Dermis blood vessel endothelial cell (primary cell): ENCODE data around the gene TEPSIN. TPM values are rescaled to one million over a fixed set of nuclear protein-coding genes. Genes with fewer than 3 reads are reported as not detected.

Experiments
- DNase-seq: peaks from one replicate; pipeline ENCODE4 v3.0.0; 2010
- total RNA-seq: library from RNA; depleted of rRNA; stranded (reverse); fragments of >200 nt; gene quantifications from 2 replicates; pipeline ENCODE4 v1.2.3, GENCODE V29; 2014

TEPSIN gene
- total RNA-seq, 1 donor from 2014 or later, result 24.5 TPM

GRCh38 chr17:81249223-81250040, 10.6 kb upstream of the TEPSIN start:
- DNase-seq, result no peak

- DNase-seq, result no peak
These were observed 9.8 kb upstream of the TEPSIN start for GRCh38 chr17:81248649-81249048.

GRCh38 chr17:81247339-81247990, 8.6 kb upstream of the TEPSIN start:
- no peak for DNase-seq

- DNase-seq, result no peak
These were observed 8.0 kb upstream of the TEPSIN start for GRCh38 chr17:81246679-81247338.

GRCh38 chr17:81246343-81246670, 7.5 kb upstream of the TEPSIN start:
- DNase-seq, result no peak

GRCh38 chr17:81245665-81246342, 6.9 kb upstream of the TEPSIN start:
- no peak for DNase-seq

- DNase-seq, result no peak
These were observed 6.3 kb upstream of the TEPSIN start for GRCh38 chr17:81245024-81245664.

GRCh38 chr17:81244358-81245023, 5.6 kb upstream of the TEPSIN start:
- DNase-seq, result no peak

- DNase-seq, result no peak
These were observed 4.4 kb upstream of the TEPSIN start for GRCh38 chr17:81243333-81243664.

GRCh38 chr17:81242421-81243332, 3.8 kb upstream of the TEPSIN start:
- no peak for DNase-seq

- peak; percentile 74 for DNase-seq
These were observed 3.0 kb upstream of the TEPSIN start for GRCh38 chr17:81241648-81242420.

- DNase-seq, result no peak
These were observed 2.3 kb upstream of the TEPSIN start for GRCh38 chr17:81241203-81241602.

GRCh38 chr17:81240761-81241160, 1.9 kb upstream of the TEPSIN start:
- DNase-seq, result no peak

- peak; percentile 39 for DNase-seq
These were observed 1.1 kb upstream of the TEPSIN start for GRCh38 chr17:81239714-81240555.

GRCh38 chr17:81238490-81238814, 403 bp downstream of the TEPSIN start:
- DNase-seq, result no peak

- no peak for DNase-seq
These were observed 1.0 kb downstream of the TEPSIN start for GRCh38 chr17:81237591-81238489.

GRCh38 chr17:81236784-81237183, 2.1 kb downstream of the TEPSIN start:
- no peak for DNase-seq
